Muscle layer of colon (tissue), 2 donors: ENCODE measurements around the gene BID.

Source experiments
- H3K27ac ChIP-seq: one replicate; pipeline ENCODE4 v1.7.0; 2013; ENCODE audit warnings: low read depth, mild to moderate bottlenecking, low read length, moderate library complexity
- H3K27me3 ChIP-seq, 2 donors: one replicate each; pipeline ENCODE4 v1.7.0; 2013; ENCODE audit warnings: low read length in 2 of 2, mild to moderate bottlenecking in 2 of 2; ENCODE audit not compliant: insufficient read depth in 2 of 2, control insufficient read depth in 1 of 2
- H3K36me3 ChIP-seq: one replicate; pipeline ENCODE4 v1.7.0; 2013; ENCODE audit warnings: mild to moderate bottlenecking, low read length; ENCODE audit not compliant: insufficient read depth
- H3K4me1 ChIP-seq: one replicate; pipeline ENCODE4 v1.7.0; 2013; ENCODE audit warnings: mild to moderate bottlenecking, low read length; ENCODE audit not compliant: insufficient read depth
- H3K4me3 ChIP-seq, 2 donors: one replicate each; pipeline ENCODE4 v1.7.0; 2013; ENCODE audit warnings: low read length in 2 of 2, low read depth in 1 of 2, mild to moderate bottlenecking in 1 of 2, moderate library complexity in 1 of 2
- H3K9ac ChIP-seq: one replicate; pipeline ENCODE4 v1.7.0; 2013; ENCODE audit warnings: low read length
- H3K9me3 ChIP-seq: one replicate; pipeline ENCODE4 v1.7.0; 2013; ENCODE audit warnings: mild to moderate bottlenecking, low read length
- donor health status: abdominal sarcoma.
- donor health status: Adenocarcinoma of cecum.

Gene BID

DNA sequence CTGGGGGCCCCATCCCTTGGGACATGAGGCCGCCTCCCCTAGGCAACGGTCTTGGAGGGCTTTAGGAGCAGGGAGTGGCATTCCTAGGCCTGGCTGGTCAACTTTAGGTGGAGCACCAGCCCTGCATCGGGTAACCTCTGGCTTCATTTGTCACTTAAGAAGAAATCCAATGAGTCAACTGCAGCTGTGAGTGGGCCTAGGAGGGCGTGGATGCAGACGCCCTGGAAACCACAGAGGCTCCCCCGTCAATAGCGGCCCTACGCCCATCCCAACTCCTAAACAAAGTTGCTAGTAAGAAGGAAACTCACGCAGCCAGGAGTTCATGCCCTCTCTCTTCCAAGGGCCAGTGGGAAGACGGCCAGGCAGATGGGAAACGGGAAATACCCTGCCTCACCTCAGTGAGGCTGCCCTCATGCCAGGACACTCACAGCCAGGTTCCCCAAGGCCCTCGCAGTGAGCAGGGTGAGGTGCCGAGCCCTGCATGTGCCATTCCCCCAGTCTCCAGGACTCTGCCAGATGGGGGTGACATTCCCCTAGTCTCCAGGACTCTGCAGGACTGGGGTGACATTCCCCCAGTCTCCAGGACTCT is 20.8 kb downstream of the BID start:
- Histone ChIP-seq H3K27ac (no peak overlapping the region), H3K27me3 (no peaks in the 10 kb centered on the region), H3K9me3 (no peaks in the 10 kb centered on the region), H3K9ac (no peak overlapping the region), H3K4me1 (no peaks in the 10 kb centered on the region), H3K4me3 (no peak overlapping the region), H3K36me3 (no peaks in the 10 kb centered on the region)

DNA sequence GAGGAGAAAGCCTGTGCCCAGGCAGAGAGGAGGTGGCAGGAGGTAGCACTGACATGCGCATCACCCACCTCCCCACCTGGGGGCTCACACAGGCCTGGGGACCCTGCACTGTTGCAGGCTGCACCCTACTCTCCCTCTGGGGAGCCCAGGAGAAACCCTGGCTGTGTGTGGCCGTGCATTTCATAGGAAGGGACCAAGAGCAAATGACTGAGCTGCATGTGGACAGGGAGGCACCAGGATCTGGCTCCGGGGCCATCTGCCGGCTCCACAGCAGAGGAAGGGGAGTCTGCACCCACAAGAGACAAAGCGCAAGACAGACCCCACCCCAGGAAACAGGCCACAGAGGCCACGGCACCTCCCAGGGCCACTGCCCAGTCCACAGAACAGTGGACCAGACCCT is 22.7 kb downstream of the BID start:
- Histone ChIP-seq H3K27ac (no peak overlapping the region), H3K9ac (no peak overlapping the region), H3K27me3 (no peaks in the 10 kb centered on the region), H3K4me1 (no peaks in the 10 kb centered on the region), H3K36me3 (no peaks in the 10 kb centered on the region), H3K4me3 (no peak overlapping the region), H3K9me3 (no peaks in the 10 kb centered on the region)

DNA sequence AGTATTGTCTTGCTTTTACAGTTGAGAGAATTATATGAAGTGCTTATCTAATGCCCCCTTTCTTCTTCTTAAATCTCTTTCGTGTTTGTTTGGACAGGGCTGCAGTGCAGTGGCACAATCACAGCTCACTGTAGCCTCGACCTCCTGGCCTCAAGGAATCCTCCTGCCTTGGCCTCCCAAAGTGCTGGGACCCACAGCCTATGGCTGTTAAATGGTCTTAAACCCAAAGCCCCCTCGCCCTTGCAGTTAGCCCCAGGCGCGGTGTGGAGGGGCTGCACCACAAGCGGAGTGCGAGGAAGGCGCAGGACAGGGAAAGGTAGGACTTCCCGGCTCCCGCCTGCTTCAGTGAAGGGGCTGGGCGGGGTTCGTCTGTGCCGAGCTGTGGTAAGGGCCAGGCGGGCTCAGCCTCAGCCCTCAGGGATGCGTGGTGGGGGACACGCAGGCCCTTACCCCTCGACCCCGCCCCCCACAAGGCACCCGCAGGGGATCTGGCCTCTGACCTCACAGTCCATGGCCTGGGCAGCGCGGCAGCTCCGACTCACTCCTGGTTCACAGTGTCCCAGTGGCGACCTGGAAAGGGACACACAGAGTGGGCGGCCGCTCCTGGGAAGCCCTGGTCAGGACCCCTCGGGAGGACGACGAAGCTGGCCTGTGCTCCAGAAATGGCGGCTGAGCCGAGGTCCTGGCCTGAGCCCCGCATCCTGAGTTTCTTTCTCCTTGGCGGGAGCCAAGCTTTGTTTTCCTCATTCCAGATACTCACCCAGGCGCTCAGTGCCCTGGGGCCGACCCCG is 24.5 kb downstream of the BID start:
- H3K36me3 ChIP-seq: no peaks in the 10 kb centered on the region
- H3K27ac ChIP-seq: no peak overlapping the region
- no peaks in the 10 kb centered on the region for H3K9me3 ChIP-seq
- H3K9ac ChIP-seq: no peak overlapping the region
- no peaks in the 10 kb centered on the region for H3K4me1 ChIP-seq
- no peaks in the 10 kb centered on the region for H3K27me3 ChIP-seq
- H3K4me3 ChIP-seq: no peak overlapping the region

DNA sequence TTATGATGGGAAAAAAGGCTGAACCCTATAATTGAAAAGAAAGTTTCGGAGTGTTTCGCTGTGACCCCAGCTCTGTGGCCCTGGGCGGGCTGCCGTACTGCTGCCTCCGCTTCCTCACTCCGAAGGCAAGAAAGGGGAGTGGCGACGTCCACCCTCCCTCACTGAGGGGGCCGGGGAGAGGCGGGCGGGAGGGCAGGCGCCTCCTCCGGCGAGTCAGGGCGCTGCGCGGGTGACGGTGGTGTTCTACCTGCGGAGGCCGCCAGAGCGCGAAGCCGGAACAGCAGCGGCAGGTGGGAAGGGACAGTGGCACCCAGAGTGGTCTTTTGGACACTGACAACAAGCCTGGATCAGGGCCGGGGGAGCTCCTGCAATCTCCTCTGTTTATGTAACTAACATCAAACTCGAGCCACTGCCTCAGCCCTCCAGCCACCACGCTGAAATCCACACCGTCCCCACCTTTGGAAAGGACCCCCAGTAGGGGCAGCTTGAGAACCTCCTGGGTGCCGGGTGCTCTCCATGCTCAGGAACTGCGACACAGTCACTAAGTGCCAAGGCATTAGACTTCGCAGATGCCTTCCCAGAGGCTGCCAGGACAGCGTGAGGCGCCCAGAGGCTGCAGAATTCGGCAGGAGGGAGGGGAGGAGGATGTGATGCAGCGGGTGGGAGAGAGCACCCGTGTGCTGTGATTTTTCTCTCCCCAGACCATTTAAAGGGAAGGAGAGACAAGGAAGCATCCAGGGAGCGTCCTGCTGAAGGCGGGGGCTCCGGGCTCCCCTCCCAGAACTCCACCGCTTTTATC is 25.5 kb downstream of the BID start:
- H3K4me1 ChIP-seq: no peaks in the 10 kb centered on the region

DNA sequence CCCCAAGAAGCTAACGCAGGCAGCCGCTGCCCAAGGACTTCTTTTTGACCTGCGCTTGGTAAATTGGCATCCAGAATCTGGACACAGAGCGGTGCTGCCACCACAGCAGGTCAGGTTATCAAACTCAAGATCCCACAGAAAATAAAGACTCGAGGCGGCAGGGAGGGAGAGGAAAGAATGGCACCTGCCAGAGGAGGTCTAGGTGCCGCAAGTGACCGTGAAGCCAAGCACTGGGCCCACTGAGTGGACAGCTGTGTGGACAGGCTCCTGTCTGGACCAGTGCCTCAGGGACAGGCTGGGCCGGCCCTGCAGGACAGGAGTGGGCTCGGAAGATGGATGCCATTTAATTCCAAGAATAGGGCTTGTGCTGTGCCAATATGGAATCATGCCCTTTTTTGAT is 27.4 kb downstream of the BID start:
- Histone ChIP-seq H3K36me3 (no peaks in the 10 kb centered on the region), H3K9me3 (no peaks in the 10 kb centered on the region), H3K4me3 (no peak overlapping the region), H3K4me1 (no peaks in the 10 kb centered on the region), H3K27ac (no peak overlapping the region), H3K9ac (no peak overlapping the region), H3K27me3 (no peaks in the 10 kb centered on the region)

More for the DNA sequence above, 25.5 kb downstream of the BID start:
- no peaks in the 10 kb centered on the region for H3K36me3 ChIP-seq
- H3K9me3 ChIP-seq: no peaks in the 10 kb centered on the region
- no peaks in the 10 kb centered on the region for H3K27me3 ChIP-seq
- no peak overlapping the region for H3K4me3 ChIP-seq
- no peak overlapping the region for H3K27ac ChIP-seq
- H3K9ac ChIP-seq: no peak overlapping the region

DNA sequence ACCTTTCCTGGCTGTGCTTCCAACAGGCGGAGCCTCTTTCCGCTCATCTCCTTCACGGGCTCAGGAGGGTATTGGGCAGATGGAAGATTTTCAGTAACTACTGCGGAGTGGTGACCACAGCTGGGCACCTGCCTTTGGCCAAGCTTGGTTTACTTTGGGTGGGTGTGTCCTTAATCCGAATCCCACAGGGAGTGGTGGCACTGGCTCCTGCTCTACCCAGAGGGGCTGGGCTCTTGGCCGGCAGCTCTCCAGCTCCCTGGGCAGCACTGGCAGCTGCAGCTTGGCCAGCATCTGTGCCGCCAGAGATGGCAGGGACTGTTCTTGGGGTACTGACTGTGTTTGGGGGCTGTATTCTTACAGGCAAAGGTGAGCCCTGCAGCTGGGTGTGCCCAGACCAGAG is 29.8 kb downstream of the BID start:
- H3K9ac ChIP-seq: no peak overlapping the region
- no peak overlapping the region for H3K27ac ChIP-seq
- no peaks in the 10 kb centered on the region for H3K36me3 ChIP-seq
- H3K9me3 ChIP-seq: no peaks in the 10 kb centered on the region
- no peaks in the 10 kb centered on the region for H3K4me1 ChIP-seq
- H3K4me3 ChIP-seq: no peak overlapping the region
- H3K27me3 ChIP-seq: no peaks in the 10 kb centered on the region

DNA sequence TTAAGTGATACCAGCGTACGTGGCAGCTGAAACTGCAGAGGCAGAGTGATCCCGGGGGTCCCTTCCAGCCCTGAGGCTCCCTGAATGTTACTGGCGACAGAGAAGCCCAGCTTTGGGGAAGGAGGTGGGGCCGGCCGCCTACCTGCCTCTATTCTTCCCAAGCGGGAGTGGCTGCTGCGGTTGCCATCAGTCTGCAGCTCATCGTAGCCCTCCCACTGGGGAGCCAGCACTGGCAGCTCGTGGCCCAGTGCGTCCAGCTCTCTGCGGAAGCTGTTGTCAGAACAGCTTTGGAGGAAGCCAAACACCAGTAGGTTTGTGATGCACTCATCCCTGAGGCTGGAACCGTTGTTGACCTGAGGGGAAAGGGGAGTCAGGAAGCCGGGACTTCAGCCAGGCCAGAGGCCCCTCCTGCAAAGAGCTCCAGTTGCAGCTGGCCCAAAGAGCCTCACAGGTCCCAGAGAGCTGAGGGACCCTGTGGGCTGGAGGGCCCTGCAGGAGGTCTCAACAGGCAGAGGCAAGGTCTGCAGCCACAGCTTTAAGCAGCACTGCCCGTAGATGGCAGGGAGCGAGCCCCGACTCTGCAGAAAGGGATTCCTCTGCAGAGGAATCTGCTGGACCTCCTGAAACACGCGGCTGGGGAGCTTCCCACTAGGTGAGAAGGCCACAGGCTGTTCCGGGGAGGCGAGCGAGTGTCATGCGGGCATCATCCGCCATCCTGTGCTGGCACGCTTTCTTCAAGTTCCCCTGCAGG is 30.4 kb downstream of the BID start:
- no peaks in the 10 kb centered on the region for H3K27me3 ChIP-seq
- no peaks in the 10 kb centered on the region for H3K9me3 ChIP-seq
- no peak overlapping the region for H3K9ac ChIP-seq

DNA sequence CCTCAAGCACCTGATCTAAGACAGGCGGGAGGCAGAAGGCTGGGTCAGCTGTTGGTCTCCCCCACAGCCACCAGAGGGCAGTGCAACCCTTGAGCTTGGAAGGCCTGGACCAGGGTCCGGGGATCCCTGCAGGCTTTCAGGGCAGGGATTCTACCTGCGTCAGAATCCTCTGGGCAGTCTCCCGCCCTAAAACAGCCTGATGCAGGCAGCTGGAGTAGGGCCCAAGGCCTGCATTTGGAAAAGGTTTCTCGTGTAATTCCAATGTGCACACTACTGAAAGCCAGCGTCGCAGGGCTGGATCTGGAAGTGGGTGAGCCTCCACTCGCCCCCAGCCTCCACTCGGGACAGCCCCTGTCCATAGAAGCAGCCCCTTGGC is 31.8 kb downstream of the BID start:
- Histone ChIP-seq H3K4me1 (no peaks in the 10 kb centered on the region), H3K9me3 (no peaks in the 10 kb centered on the region), H3K27ac (no peak overlapping the region), H3K36me3 (no peaks in the 10 kb centered on the region), H3K27me3 (no peaks in the 10 kb centered on the region), H3K9ac (no peak overlapping the region), H3K4me3 (no peak overlapping the region)

More for the DNA sequence above, 30.4 kb downstream of the BID start:
- H3K4me1 ChIP-seq: no peaks in the 10 kb centered on the region
- no peak overlapping the region for H3K27ac ChIP-seq
- no peaks in the 10 kb centered on the region for H3K36me3 ChIP-seq
- no peak overlapping the region for H3K4me3 ChIP-seq

DNA sequence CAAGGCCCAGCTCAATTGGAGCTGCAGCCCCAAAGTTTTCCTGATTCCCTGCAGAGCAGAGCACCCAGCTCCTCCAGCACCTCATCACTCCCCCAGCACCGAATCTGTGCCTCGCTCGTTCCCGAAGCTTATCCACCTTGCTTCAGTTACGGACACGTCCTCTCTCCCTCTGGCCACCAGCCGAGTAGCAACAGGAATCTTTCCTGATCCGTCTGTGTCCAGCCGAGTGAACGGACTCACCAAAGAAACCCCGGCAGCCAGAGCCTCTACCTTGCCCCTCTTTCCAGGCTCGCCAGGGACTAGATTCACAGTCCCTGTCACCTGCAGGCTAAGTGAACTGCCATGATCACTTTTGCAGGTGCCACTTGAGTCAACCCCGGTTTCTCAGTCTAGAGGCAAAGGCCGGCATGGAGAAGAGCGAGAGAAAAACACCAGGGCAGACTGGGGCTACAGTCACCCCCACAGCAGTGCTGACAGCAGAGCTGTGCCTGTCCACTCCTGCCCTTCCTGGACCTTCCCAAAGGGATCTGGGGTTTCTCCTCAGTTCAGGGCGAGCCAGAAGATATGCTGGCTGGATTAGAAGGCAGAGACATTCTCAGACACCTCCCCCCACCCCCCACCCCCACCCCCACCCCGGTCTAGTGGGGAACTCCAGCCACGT is 32.3 kb downstream of the BID start:
- no peaks in the 10 kb centered on the region for H3K9me3 ChIP-seq

DNA sequence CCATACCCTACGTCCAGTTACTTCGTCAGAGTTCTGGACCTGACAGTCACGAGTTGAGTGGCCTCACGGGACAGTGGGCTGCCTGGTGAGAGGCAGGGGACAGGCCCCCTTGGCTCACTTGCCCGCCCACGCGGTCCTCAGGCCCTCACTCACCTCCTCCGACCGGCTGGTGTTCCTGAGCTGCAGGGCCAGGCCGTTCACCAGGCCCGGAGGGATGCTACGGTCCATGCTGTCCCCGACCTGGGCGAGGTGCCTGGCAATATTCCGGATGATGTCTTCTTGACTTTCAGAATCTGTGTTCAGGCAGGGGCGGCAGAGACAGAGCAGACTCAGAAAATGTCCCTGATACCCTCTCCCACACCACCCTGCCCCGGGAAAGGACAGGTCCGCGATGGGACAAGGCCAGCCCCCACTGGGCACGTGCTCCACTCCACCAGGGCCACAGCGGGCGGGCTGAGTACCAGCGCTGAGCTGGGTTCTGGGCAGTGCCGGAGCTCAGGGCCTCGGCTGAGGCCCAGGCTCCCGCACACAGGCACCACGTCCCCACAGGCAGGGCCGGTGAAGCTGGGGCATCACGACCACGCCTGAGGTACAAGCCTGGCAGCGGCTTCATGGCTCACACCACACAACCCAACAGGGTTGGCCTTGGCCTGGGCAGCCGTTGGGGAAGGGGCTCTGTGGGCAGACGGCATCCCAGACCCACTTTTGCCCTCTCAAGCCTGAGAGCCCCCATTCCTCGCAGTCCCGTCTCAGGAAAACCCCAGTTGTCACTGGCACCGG is 34.9 kb downstream of the BID start:
- no peak overlapping the region for H3K9ac ChIP-seq
- H3K36me3 ChIP-seq: peaks cover 8% of the 10 kb centered on the region
- H3K9me3 ChIP-seq: no peaks in the 10 kb centered on the region
- H3K27me3 ChIP-seq: no peaks in the 10 kb centered on the region
- H3K27ac ChIP-seq: no peak overlapping the region
- H3K4me1 ChIP-seq: no peaks in the 10 kb centered on the region
- H3K4me3 ChIP-seq: no peak overlapping the region

More for the DNA sequence above, 32.3 kb downstream of the BID start:
- Histone ChIP-seq H3K27ac (no peak overlapping the region), H3K4me1 (no peaks in the 10 kb centered on the region), H3K36me3 (no peaks in the 10 kb centered on the region), H3K9ac (no peak overlapping the region), H3K27me3 (no peaks in the 10 kb centered on the region), H3K4me3 (no peak overlapping the region)
